K562 (cell line): ENCODE data around the gene TMEM129. TPM values are rescaled to one million over a fixed set of nuclear protein-coding genes. Genes with fewer than 3 reads are reported as not detected.

Experiments used
- ATAC-seq: fragments of 200-7000 bp; cut with Tn5 transposase; 3 replicates; pipeline ENCODE4 v1.9.1; 2020; ENCODE audit warnings: moderate library complexity
- BruUV-seq: library from RNA; stranded (reverse); fragments of 400-500 nt; replicated peaks from 2 replicates; lab custom pipeline; 2021; lab: Mats Ljungman, UMichigan
- CTCF ChIA-PET: fragments of 300-600 bp; formaldehyde crosslinking; extraction: SDS; loops from one replicate; lab custom pipeline; 2021; ENCODE audit warnings: low intra/inter-chr PET ratio; lab: Yijun Ruan, JAX
- POLR2A ChIA-PET: fragments of 300-600, 350-650 bp; sonication (Branson Sonifier 250); formaldehyde crosslinking; extraction: SDS; loops from one replicate; lab custom pipeline; 2021; ENCODE audit warnings: antibody characterized with exemption, inconsistent platforms; lab: Yijun Ruan, JAX
- DNase-seq, 4 experiments: peaks; one replicate each; pipeline versions ENCODE4 v3.0.0 to v3.0.0-alpha.2; 2011 to 2018; ENCODE audit warnings: low spot score in 3 of 4, mixed read lengths in 3 of 4; ENCODE audit errors: extremely low read depth in 1 of 4
- FAIRE-seq: peaks from 2 replicates; lab custom pipeline; 2011; peaks lifted over from hg19 to GRCh38; lab: Jason Lieb, UNC
- H2AFZ ChIP-seq: 2 replicates; pipeline ENCODE4 v1.6.0; 2011; ENCODE audit warnings: low read depth, low read length, control low read depth, inconsistent platforms
- H3K27ac ChIP-seq: fragments of 200-600 bp; 3 replicates; pipeline ENCODE4 v1.8.0; 2011; ENCODE audit warnings: low read depth, mild to moderate bottlenecking, control low read depth, inconsistent platforms, low read length, moderate library complexity, mixed read lengths; ENCODE audit errors: extremely low read depth
- H3K27me3 ChIP-seq, 2 experiments: fragments of 300-600 bp in 1 of 2; 2 replicates in 1 of 2; 3 replicates in 1 of 2; pipeline versions ENCODE4 v1.6.0 to v1.8.0; 2011; ENCODE audit warnings: inconsistent platforms in 2 of 2, low read length in 2 of 2, mild to moderate bottlenecking in 1 of 2, mixed read lengths in 1 of 2, moderate library complexity in 1 of 2; ENCODE audit not compliant: control insufficient read depth in 2 of 2, insufficient read depth in 2 of 2
- H3K36me3 ChIP-seq: fragments of 300-600 bp; 3 replicates; pipeline ENCODE4 v1.8.0; 2011; ENCODE audit warnings: mild to moderate bottlenecking, low read length, inconsistent platforms; ENCODE audit not compliant: control insufficient read depth, insufficient read depth
- H3K4me1 ChIP-seq, 2 experiments: fragments of 200-600 bp in 1 of 2; replicated peaks in 1 of 2; 2 replicates in 1 of 2; 3 replicates in 1 of 2; pipeline versions ENCODE4 v1.5.1 to v1.8.0; 2011; ENCODE audit warnings: inconsistent platforms in 2 of 2, low read length in 2 of 2, mild to moderate bottlenecking in 1 of 2, mixed read lengths in 1 of 2, moderate library complexity in 1 of 2; ENCODE audit not compliant: control insufficient read depth in 2 of 2, insufficient read depth in 2 of 2
- H3K4me2 ChIP-seq: 2 replicates; pipeline ENCODE4 v1.6.1; 2011; ENCODE audit warnings: low read length, control low read depth, inconsistent platforms, mixed read lengths; ENCODE audit not compliant: insufficient read depth
- H3K4me3 ChIP-seq: fragments of 200-600 bp; sonication (generic), shearing (Covaris generic); 2 replicates; pipeline ENCODE4 v1.5.1; 2016; ENCODE audit warnings: control low read depth, inconsistent platforms
- H3K79me2 ChIP-seq: fragments of 200-600 bp; 3 replicates; pipeline ENCODE4 v1.8.0; 2011; ENCODE audit warnings: low read length, inconsistent platforms; ENCODE audit not compliant: control insufficient read depth, insufficient read depth
- H3K9ac ChIP-seq, 2 experiments: 2 replicates each; pipeline versions ENCODE4 v1.6.0 to v1.6.1; 2011; ENCODE audit warnings: low read depth in 2 of 2, low read length in 2 of 2, control low read depth in 1 of 2, inconsistent platforms in 1 of 2, mild to moderate bottlenecking in 1 of 2, mixed read lengths in 1 of 2; ENCODE audit not compliant: insufficient read depth in 1 of 2
- H3K9me1 ChIP-seq: one replicate; pipeline ENCODE4 v1.6.0; 2011; ENCODE audit warnings: inconsistent platforms, mild to moderate bottlenecking, low read length, moderate library complexity; ENCODE audit not compliant: control insufficient read depth, insufficient read depth
- H3K9me3 ChIP-seq: replicated peaks from 2 replicates; pipeline ENCODE4 v1.5.1; 2011; ENCODE audit warnings: low read depth, low read length, inconsistent platforms; ENCODE audit not compliant: control insufficient read depth, insufficient read depth
- H4K20me1 ChIP-seq: replicated peaks from 2 replicates; pipeline ENCODE4 v1.6.1; 2011; ENCODE audit warnings: low read length, inconsistent platforms, mixed read lengths; ENCODE audit not compliant: control insufficient read depth, insufficient read depth
- BHLHE40 ChIP-seq: IDR thresholded peaks from 2 replicates; pipeline ENCODE4 v1.6.1; 2011; ENCODE audit warnings: low read length, improper control_type of control experiment
- CBX3 ChIP-seq, 2 experiments: IDR thresholded peaks; 1 replicate in 1 of 2; 2 replicates in 1 of 2; pipeline ENCODE4 v1.6.1; 2012; ENCODE audit warnings: inconsistent platforms in 2 of 2, low read length in 2 of 2, borderline replicate concordance in 1 of 2, control low read depth in 1 of 2
- HDAC1 ChIP-seq, 2 experiments: fragments of 450-650 bp; IDR thresholded peaks; 2 replicates each; pipeline ENCODE4 v1.6.1; 2016 to 2017; ENCODE audit warnings: inconsistent platforms in 1 of 2, mild to moderate bottlenecking in 1 of 2, moderate library complexity in 1 of 2
- HDAC2 ChIP-seq: fragments of 450-650 bp; IDR thresholded peaks from 2 replicates; pipeline ENCODE4 v1.6.1; 2016; ENCODE audit warnings: mild to moderate bottlenecking
- HDGF ChIP-seq: fragments of 450-650 bp; IDR thresholded peaks from 2 replicates; pipeline ENCODE4 v1.6.1; 2016
- JUN ChIP-seq, 2 experiments: sonication (generic) in 1 of 2; formaldehyde crosslinking in 1 of 2; IDR thresholded peaks; 2 replicates each; pipeline versions ENCODE4 v1.6.1 to v1.8.0; 2012 to 2022; ENCODE audit warnings: borderline replicate concordance in 2 of 2, mild to moderate bottlenecking in 2 of 2, improper control_type of control experiment in 1 of 2, low read depth in 1 of 2, low read length in 1 of 2, missing genetic modification reagents in 1 of 2
- MNT ChIP-seq, 2 experiments: fragments of 450-650 bp; conservative IDR thresholded peaks; 2 replicates each; pipeline ENCODE4 v1.6.1; 2017; ENCODE audit warnings: mild to moderate bottlenecking in 2 of 2, moderate library complexity in 2 of 2
- SIN3A ChIP-seq, 2 experiments: fragments of 150-350 bp in 1 of 2; IDR thresholded peaks; 2 replicates each; pipeline ENCODE4 v1.6.1; 2011 to 2016; ENCODE audit warnings: borderline replicate concordance in 2 of 2, low read depth in 2 of 2, low read length in 2 of 2, mild to moderate bottlenecking in 2 of 2, moderate library complexity in 2 of 2; ENCODE audit not compliant: control insufficient read depth in 1 of 2
- SREBF1 ChIP-seq: fragments of 150-350 bp; IDR thresholded peaks from 2 replicates; pipeline ENCODE4 v1.6.1; 2014; ENCODE audit warnings: antibody characterized with exemption, low read depth, low read length, borderline replicate concordance
- SRSF9 ChIP-seq: fragments of 200-400 bp; formaldehyde crosslinking; IDR thresholded peaks from 2 replicates; pipeline ENCODE4 v1.6.1; 2017; ENCODE audit warnings: low read depth, low read length, borderline replicate concordance
- USF1 ChIP-seq: sonication (generic); formaldehyde crosslinking; IDR thresholded peaks from 2 replicates; pipeline ENCODE4 v1.9.0; 2022; ENCODE audit warnings: mild to moderate bottlenecking, missing genetic modification reagents
- ZNF512 ChIP-seq: IDR thresholded peaks from 2 replicates; pipeline ENCODE4 v1.6.1; 2016; ENCODE audit warnings: missing genetic modification characterization, missing compliant biosample characterization
- WGBS: fragments of 100-300 bp; shearing (Covaris generic); methylation state at CpG from one replicate; pipeline ENCODE4 v1.1.6; 2016; ENCODE audit warnings: low coverage, mixed read lengths; ENCODE audit not compliant: insufficient coverage; ENCODE audit errors: missing lambda C conversion rate; 5-methylcytosine and 5-hydroxymethylcytosine counted together
- in situ Hi-C: fragments of 300-500 bp; cut with MboI; formaldehyde crosslinking; loops from 4 replicates; pipeline ENCODE4 v1.15.0; 2018; ENCODE audit warnings: inconsistent platforms, mixed read lengths
- intact Hi-C: fragments of 100-400 bp; cut with micrococcal nuclease; formaldehyde crosslinking; loops from 2 replicates; pipeline ENCODE4 v1.14.2; 2022
- polyA plus RNA-seq, 8 experiments: library from polyadenylated mRNA; depleted of rRNA in 4 of 8; stranded (reverse) in 5 of 8; unstranded in 3 of 8; fragments of >200 nt; fragmentation: Nextera tagmentation in 2 of 8; fragmentation: Illumina TruSeq in 1 of 8; extraction: Ambion mirVana in 2 of 8; extraction: Trizol in 1 of 8; gene quantifications; 2 replicates each; pipeline versions ENCODE4 v1.2.1 to v1.2.3, GENCODE V29; 2011 to 2014; ENCODE audit warnings: inconsistent platforms in 1 of 8, missing spikeins in 1 of 8
- total RNA-seq, 7 experiments: library from RNA; depleted of rRNA in 6 of 7; stranded (reverse); fragments of >200 nt in 6 of 7; fragmentation: Illumina TruSeq in 2 of 7; extraction: Trizol in 2 of 7; gene quantifications; 2 replicates each; pipeline versions ENCODE4 v1.2.1 to v1.2.3, GENCODE V29; 2011 to 2021; ENCODE audit warnings: low replicate concordance in 1 of 7
- TF ChIP-seq, protein P1 (sequence below): fragments of 450-650 bp; IDR thresholded peaks from 2 replicates; pipeline ENCODE4 v1.7.0; 2016; ENCODE audit warnings: borderline replicate concordance

The TMEM129 gene
- total and polyA plus RNA-seq, 9 of the 15 experiments (the other 6 are each of a cell fraction or from before 2014, with no cell fraction given): 0.34 to 47.2 (median 18.8) TPM

GRCh38 chr4:1711055-1711570 is 10.0 kb downstream of the TMEM129 start:
- Histone ChIP-seq H3K4me1 (peaks cover 28 to 46% of the 10 kb centered on the region in 2 experiments; a peak in 4 of 5 replicates), H3K79me2 (peaks cover 93% of the 10 kb centered on the region), H3K4me2 (peak overlapping the region; percentile 98), H3K9ac (peak overlapping the region; percentile 95 to 100), H3K27me3 (no peaks in the 10 kb centered on the region), H3K4me3 (peak overlapping the region; percentile 86), H2AFZ (peak overlapping the region; percentile 96; the same call in 1 of the 2 replicates), H3K27ac (peak overlapping the region; percentile 100), H3K36me3 (peaks cover 57% of the 10 kb centered on the region; the same call in 2 of the 3 replicates), H3K9me3 (no peaks in the 10 kb centered on the region), H3K9me1 (no peaks in the 10 kb centered on the region), H4K20me1 (peaks cover 25% of the 10 kb centered on the region; the same call in 1 of the 2 replicates)
- FAIRE-seq: no peak
- intact Hi-C loops (no loop called here), in situ Hi-C loops (no loop called here)
- peak in 1 of 4 experiments; percentile 35 for DNase-seq
- WGBS: under 1% methylated on average over 19 of the region's 22 CpGs
- no TSS peak for BruUV-seq
- ChIA-PET CTCF (interaction anchor here (0.9 kb wide), 1 partner anchor 18 kb away, joined by 3 read pairs; no protein-coding TSS in a partner anchor), POLR2A (interaction anchor here (0.9 to 6.8 kb wide), 5 partner anchors 9 to 20 kb away, joined by 3 to 49 read pairs (median 5); no protein-coding TSS in a partner anchor)
- peak; percentile 0 for ATAC-seq
- TF ChIP-seq HDGF (0 out of 2 replicates have a peak, but pooled peaks have one; percentile 57), SREBF1 (no peak), JUN (IDR thresholded peaks at IDR 0.05; ENCODE audit: borderline replicate concordance, low read depth, low read length) (no peak), JUN (CRISPR knock-in tag; IDR thresholded peaks at IDR 0.05; ENCODE audit: borderline replicate concordance) (0 out of 2 replicates have a peak, but pooled peaks have one; percentile 13), SRSF9 (no peak), SIN3A (IDR thresholded peaks at IDR 0.05; ENCODE audit: borderline replicate concordance in 2 of 2, control insufficient read depth in 1 of 2, low read depth in 2 of 2, low read length in 2 of 2) (peak; percentile 20 to 30; a peak in 2 of 4 replicates), HDAC2 (0 out of 2 replicates have a peak, but pooled peaks have one; percentile 22), USF1 (CRISPR knock-in tag) (peak; percentile 36; the same call in 1 of the 2 replicates), ZNF512 (0 out of 2 replicates have a peak, but pooled peaks have one; percentile 17), CBX3 (IDR thresholded peaks at IDR 0.05; ENCODE audit: borderline replicate concordance in 1 of 2, low read length in 2 of 2) (peak in 1 of 2 experiments; percentile 9; a peak in 1 of 3 replicates), HDAC1 (IDR thresholded peaks at IDR 0.05) (peak in 1 of 2 experiments; percentile 78; a peak in 2 of 4 replicates), BHLHE40 (0 out of 2 replicates have a peak, but pooled peaks have one; percentile 27), MNT (conservative IDR thresholded peaks at IDR 0.05) (peak in 1 of 2 experiments; percentile 67; a peak in 3 of 4 replicates)
- TF ChIP-seq, protein P1, sequence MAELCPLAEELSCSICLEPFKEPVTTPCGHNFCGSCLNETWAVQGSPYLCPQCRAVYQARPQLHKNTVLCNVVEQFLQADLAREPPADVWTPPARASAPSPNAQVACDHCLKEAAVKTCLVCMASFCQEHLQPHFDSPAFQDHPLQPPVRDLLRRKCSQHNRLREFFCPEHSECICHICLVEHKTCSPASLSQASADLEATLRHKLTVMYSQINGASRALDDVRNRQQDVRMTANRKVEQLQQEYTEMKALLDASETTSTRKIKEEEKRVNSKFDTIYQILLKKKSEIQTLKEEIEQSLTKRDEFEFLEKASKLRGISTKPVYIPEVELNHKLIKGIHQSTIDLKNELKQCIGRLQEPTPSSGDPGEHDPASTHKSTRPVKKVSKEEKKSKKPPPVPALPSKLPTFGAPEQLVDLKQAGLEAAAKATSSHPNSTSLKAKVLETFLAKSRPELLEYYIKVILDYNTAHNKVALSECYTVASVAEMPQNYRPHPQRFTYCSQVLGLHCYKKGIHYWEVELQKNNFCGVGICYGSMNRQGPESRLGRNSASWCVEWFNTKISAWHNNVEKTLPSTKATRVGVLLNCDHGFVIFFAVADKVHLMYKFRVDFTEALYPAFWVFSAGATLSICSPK: 0 out of 2 replicates have a peak, but pooled peaks have one; percentile 17
